LNCAP (cell line): ENCODE results near the gene HOXB4.

Source experiments
- CTCF ChIP-seq: fragments of 450-650 bp; IDR thresholded peaks from 2 replicates; pipeline ENCODE4 v1.5.1; 2017; ENCODE audit warnings: mild to moderate bottlenecking

HOXB4 gene

GRCh38 chr17:48528936-48529682 lies 49.0 kb downstream of the HOXB4 start:
- no peak for TF ChIP-seq CTCF

DNA sequence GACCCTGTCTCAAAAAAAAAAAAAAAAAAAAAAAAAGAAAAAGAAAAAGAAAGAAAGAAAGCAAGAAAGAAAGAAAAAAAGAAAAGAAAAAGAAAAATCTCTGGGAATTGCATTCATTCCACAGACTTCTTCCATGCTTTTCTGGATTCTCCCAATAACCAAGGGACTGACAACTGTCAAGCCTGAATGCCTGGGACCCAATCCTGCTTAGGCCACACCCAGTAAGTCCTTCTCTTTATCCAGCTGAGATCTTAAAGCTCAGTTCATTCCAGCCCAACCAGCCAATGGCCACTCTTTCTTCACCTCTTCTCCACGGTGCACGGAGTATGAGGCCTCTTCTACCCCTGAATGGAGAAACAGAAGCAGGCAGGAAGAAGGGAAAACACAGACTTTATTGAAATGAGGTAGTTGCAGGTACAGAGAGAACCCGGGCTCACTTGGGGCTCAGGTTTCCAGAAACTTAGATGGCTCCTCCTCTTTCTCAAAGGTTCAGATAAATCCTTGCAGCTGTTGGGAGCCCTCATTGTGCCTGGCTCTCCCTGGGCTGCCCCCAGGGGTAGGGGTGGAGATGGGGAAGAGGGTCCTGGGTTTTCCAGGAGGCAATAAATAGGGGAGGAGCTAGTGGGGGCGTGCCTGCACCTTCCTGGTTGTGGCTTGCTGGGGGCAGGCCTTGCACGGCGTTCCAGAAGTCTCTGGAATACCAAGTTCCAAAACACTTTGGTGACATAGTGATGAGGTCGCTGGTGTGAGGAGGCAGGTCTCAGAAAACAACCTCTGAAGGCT lies 49.8 kb downstream of the HOXB4 start:
- no peak for TF ChIP-seq CTCF

- no peak for TF ChIP-seq CTCF
Observed at GRCh38 chr17:48527547-48527932, 50.6 kb downstream of the HOXB4 start.

GRCh38 chr17:48526608-48527546 lies 51.3 kb downstream of the HOXB4 start:
- no peak for TF ChIP-seq CTCF
